RPMI8226 (cell line): ENCODE measurements around the gene SLC25A33.
"Not testable (repeated sequence)": the region's sequence is repeated elsewhere in the genome, so short reads cannot be mapped to it uniquely, and the experiment has no call there.

Experiments
- DNase-seq: peaks from one replicate; pipeline ENCODE4 v3.0.0-alpha.2; 2015

The SLC25A33 gene, protein sequence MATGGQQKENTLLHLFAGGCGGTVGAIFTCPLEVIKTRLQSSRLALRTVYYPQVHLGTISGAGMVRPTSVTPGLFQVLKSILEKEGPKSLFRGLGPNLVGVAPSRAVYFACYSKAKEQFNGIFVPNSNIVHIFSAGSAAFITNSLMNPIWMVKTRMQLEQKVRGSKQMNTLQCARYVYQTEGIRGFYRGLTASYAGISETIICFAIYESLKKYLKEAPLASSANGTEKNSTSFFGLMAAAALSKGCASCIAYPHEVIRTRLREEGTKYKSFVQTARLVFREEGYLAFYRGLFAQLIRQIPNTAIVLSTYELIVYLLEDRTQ

GRCh38 chr1:9539165-9539828 lies at the start of gene SLC25A33:
Gene SLC25A33, plus strand, starts transcription at chr1:9539465. Its CDS starts 227 bp downstream, at chr1:9539692.
- DNase-seq, result peak; percentile 99

GRCh38 chr1:9490605-9491339 lies 48.5 kb upstream of the SLC25A33 start:
- peak; percentile 92 for DNase-seq

GRCh38 chr1:9493326-9493725 lies 45.9 kb upstream of the SLC25A33 start:
- DNase-seq, result no peak

DNA sequence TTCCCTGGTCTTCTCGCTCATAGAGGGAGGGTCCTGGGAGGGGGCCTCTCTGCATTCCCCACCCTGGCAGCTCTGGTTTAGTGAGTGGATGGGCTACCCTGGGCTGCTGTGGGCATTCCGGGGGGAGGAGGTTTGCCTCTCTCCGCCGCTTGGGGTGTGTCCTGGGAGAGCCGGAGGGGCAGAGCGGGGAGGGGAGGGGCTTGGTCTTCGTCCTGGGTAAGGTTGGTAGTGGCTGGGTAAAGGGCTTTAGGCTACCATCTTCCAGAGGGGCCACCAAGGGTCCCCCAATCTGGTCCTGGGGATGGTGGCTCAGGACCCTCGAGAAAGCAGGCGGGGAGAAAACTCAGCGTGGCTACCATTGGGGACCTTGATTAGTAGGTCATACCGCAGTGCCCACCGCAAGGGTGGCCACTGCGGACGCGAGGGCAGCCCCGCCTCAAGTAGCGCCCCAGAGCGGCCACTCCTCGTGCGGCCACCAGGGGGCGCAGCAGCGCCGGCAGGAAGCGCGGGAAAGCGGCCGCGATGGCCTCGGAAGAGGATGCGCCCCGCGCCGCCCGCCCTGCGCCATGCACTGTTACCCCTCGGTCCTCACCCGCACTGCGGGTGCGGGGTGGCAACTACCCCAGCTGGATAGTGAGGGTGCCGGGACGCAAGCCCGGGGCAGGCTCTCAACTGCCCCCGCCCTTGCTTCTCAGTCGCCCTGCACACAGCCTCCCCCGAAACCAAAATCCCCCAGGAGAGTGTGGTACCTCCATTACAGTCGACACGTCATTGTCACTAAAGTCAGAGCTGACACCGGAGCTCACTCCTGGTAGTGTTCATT lies 44.1 kb upstream of the SLC25A33 start:
- peak; percentile 80 for DNase-seq

- DNase-seq, result no peak
These were observed 43.4 kb upstream of the SLC25A33 start for GRCh38 chr1:9495854-9496374.

DNA sequence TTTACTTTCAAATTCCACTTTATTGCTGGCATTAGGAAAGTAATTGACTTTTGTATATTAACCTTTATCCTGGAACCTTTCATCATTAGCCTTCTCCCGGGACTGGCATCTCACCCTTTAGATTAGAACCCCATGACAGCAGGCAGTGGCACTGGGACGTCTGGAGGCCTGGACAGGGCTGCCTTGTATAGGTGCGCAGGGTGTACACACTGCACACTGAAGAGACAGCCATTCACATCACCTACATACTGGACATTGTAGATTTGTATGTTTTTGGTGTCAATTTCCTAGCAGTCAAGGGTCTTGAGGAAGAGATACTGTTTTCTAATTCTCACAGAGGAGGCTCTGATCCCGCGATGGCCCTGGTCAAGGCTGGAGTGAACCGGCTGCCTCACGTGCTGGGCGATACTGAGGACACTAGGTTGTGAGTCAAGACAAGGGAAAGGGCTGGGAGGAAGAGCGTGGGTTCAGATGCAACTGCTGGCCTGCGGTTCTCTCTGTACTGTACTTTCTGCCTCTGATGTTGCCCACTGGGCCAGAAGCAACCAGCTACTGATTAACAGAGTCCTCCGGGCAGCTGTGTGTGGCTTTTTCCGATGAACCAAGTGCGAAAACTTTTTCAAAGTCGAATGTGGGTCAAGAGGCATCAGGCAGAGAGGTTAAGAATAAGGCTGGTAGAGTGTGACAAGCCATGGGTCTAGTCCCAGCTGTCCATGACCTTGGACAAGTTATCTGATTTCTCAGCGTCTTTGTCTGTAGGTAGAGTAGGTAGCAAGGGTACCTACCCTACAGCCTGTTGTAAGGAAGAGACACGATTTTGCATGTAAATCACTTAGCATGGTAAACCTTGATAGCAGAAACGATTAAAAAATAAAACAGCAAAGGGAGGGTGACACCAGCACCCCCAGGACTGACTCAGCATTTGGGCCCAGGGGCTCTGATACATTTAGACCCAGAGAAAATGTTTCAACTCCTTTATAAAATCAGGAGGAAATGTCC lies 38.2 kb upstream of the SLC25A33 start:
- DNase-seq, result no peak

- DNase-seq, result no peak
These were observed 36.1 kb upstream of the SLC25A33 start for GRCh38 chr1:9503001-9503675.

GRCh38 chr1:9505143-9505542 lies 34.1 kb upstream of the SLC25A33 start:
- DNase-seq, result no peak

DNA sequence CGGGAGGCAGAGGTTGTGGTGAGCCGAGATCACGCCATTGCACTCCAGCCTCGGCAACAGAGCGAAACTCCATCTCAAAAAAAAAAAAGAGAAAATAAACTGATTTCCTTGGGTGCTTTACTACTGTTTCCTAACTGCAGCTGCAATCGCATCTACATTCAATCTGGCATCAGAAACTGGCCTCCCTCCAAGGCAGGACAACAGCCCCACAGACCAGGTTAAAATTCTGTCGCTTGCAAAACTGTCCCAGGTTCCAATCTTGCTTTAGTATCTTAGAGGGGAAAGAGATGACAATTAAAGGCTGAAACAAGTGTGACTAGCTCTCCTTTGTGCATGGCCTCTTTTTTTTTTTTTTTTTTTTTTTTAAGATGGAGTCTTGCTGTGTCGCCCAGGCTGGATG lies 32.4 kb upstream of the SLC25A33 start:
- peak; percentile 82 for DNase-seq

DNA sequence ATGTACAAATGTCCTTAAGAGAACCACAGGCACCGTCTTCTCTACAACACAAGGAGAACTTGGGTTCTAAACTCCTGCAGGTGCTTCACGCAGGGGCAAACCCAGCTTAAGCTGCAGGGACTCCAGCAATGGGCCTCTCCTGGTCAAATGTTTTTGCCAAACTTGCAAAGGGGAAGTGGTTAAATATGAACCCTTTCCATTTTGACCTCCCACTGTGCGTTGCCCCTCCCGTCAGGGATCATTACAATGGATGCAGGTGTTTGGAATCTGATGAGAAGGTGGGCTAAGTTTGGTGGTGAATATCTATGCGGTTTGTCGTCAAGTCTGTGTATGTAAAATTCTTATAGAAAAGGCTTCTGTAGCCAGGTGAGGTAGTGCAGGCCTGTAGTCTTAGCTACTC lies 29.1 kb upstream of the SLC25A33 start:
- DNase-seq, result peak; percentile 77

GRCh38 chr1:9515550-9515949 lies 23.7 kb upstream of the SLC25A33 start:
- not testable (repeated sequence) for DNase-seq

DNA sequence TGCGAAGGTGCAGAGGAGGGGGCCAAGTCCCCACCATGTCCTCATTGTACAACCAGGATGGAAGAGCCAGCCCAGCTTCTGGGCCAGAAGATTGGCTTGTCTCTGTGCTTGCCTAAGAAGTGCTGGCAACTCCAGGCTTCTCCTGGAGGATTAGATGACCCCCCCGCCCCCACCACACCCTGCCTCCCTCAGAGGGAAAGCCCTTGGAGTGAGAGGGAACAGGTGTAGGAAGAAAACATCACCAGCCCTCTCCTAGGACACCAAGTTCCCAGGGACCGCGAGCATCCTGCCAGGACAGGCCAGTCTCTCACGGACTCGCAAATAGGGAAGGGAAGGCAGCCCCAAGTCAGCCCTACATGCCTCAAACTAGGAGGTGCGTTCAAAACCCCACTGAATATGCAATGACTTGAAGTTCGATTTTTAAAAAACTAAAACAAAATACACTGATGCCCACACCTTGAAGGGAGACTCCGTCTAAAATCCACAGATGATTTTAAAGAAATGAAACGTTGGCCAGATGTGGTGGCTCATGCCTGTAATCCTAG lies 20.7 kb upstream of the SLC25A33 start:
- DNase-seq, result no peak

- no peak for DNase-seq
These were observed 18.9 kb upstream of the SLC25A33 start for GRCh38 chr1:9520411-9520810.

DNA sequence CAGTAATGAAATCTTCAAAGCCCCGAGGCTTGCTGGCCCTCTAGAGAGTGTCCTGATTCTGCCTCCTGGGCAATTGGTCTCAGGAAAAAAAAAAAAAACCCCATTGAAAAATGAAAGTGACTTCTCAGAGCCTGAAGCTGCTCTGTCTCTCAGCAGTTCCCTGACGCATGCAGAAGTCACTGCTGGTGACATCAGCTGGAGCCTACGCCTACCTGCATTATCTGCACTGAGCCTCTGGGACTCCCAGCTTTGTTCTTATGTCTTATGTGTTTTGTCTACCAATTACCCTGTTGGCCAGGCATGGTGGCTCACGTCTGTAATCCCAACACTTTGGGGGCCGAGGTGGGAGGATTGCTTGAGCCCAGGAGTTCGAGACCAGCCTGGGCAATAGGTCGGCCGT lies 10.1 kb upstream of the SLC25A33 start:
- peak; percentile 85 for DNase-seq

DNA sequence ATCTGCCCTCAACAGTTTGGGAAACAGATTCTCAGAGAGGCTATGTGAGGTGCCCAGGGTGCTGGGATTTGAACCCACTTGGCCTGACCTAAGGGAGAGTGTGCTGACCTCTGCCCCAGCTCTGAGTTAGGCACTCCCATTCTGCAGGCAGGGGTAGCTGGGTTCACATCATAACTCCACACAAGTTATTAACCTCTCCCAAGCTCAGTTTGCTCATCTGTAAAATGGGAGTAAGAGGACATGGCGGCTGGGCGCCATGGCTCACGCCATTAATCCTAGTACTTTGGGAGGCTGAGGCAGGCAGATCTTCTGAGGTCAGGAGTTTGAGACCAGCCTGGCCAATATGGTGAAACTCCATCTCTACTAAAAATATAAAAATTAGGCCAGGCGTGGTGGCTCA lies 8.9 kb upstream of the SLC25A33 start:
- DNase-seq, result no peak

GRCh38 chr1:9534953-9535352 lies 4.3 kb upstream of the SLC25A33 start:
- DNase-seq, result no peak

DNA sequence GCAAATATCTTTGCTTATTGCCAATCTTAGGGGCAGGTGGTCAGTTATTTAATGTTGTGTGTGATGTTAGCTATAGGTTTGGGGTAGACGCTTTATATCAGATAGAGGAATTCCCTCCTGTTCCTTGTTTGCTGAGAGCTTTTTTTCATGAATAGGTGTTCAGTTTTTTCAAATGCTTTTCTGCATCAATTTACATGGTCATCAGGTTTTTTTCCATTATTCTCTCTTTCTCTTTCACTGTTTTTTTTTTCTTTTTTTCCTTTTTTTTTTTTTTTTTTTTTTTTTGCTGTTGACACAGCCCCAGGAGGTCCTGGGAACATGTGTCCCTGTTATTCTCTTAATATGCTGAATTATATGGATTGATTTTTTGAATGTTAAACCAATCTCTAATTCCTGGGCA lies 3.0 kb upstream of the SLC25A33 start:
- no peak for DNase-seq

GRCh38 chr1:9537863-9538668 lies 1.2 kb upstream of the SLC25A33 start:
- peak; percentile 17 for DNase-seq

DNA sequence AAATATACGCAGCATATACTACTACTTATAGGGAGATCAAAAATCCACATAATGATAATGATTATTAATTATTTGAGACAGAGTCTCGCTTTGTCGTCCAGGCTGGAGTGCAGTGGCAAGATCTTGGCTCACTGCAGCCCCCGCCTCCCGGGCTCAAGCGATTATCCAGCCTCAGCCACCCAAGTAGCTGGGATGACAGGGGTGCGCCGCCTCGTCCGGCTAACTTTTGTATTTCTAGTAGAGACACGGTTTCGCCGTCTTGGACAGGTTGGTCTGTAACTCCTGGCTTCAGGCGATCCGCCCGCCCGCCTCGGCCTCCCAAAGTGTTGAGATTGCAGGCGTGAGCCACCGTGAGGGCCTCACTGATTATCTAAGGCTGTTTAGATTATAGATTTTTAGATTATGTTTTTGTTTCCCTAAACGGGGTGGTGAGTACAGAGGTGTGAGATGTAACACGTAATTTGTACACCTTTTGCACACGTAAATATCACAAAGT lies 548 bp upstream of the SLC25A33 start:
- peak; percentile 19 for DNase-seq
